Prostate gland (tissue), 2 donors: ENCODE measurements around the gene TMEM242. TPM values are rescaled to one million over a fixed set of nuclear protein-coding genes. Genes with fewer than 3 reads are reported as not detected.
A peak's percentile ranks its signal among the peaks of the same experiment; 100 is the strongest.

Experiments used
- DNase-seq: peaks from one replicate; pipeline ENCODE4 v3.0.0-alpha.2; 2019; ENCODE audit warnings: low spot score
- H3K27ac ChIP-seq, 2 donors: fragments of 200-600 bp; sonication (generic); 2 replicates each; pipeline ENCODE4 v1.5.1; 2017 to 2019
- H3K27me3 ChIP-seq: fragments of 200-600 bp; sonication (generic); replicated peaks from 2 replicates; pipeline ENCODE4 v1.5.1; 2019; ENCODE audit not compliant: insufficient read depth
- H3K36me3 ChIP-seq, 2 donors: fragments of 200-600 bp; sonication (generic); 1 replicate in 1 of 2; 2 replicates in 1 of 2; pipeline versions ENCODE4 v1.5.1 to v1.8.1; 2017 to 2019
- H3K4me1 ChIP-seq: fragments of 200-600 bp; sonication (generic); replicated peaks from 2 replicates; pipeline ENCODE4 v1.5.1; 2019
- H3K4me3 ChIP-seq, 2 donors: fragments of 200-600 bp; sonication (generic); 2 replicates each; pipeline ENCODE4 v1.5.1; 2017 to 2019
- H3K9me3 ChIP-seq: fragments of 200-600 bp; sonication (generic); 2 replicates; pipeline ENCODE4 v1.5.1; 2017
- CTCF ChIP-seq, 4 experiments: fragments of 200-600 bp in 2 of 4; fragments of 450-650 bp in 2 of 4; sonication (generic) in 2 of 4; IDR thresholded peaks; 1 replicate in 3 of 4; 2 replicates in 1 of 4; pipeline ENCODE4 v1.5.1; 2016 to 2019; ENCODE audit warnings: antibody characterized with exemption in 4 of 4, mild to moderate bottlenecking in 2 of 4, moderate library complexity in 2 of 4
- POLR2A ChIP-seq: fragments of 450-650 bp; IDR thresholded peaks from one replicate; pipeline ENCODE4 v1.6.1; 2016; ENCODE audit warnings: antibody characterized with exemption, mild to moderate bottlenecking
- POLR2AphosphoS5 ChIP-seq: sonication (generic); formaldehyde crosslinking; IDR thresholded peaks from one replicate; pipeline ENCODE4 v1.6.1; 2017; ENCODE audit warnings: antibody characterized with exemption
- whole genome bisulfite sequencing: methylation state at CpG from one replicate; pipeline ENCODE4 v1.1.5; 2018; 5-methylcytosine and 5-hydroxymethylcytosine counted together
- intact Hi-C: fragments of 100-400 bp; cut with DNase I; formaldehyde crosslinking; loops from one replicate; pipeline ENCODE4 v1.14.2; 2022
- total RNA-seq, 2 donors: library from RNA; depleted of rRNA; stranded (reverse); fragments of >200 nt; gene quantifications; one replicate each; pipeline ENCODE4 v1.1.0, GENCODE V29; 2016

Gene TMEM242
- total RNA-seq, 2 donors from 2014 or later = 6.4 to 8.5 TPM

- H3K36me3 ChIP-seq = no peaks in the 10 kb centered on the region
- H3K27ac ChIP-seq = no peak overlapping the region
- no peaks in the 10 kb centered on the region for H3K9me3 ChIP-seq
- 81% methylated on average over 5 of the region's 5 CpGs for whole genome bisulfite sequencing
- intact Hi-C loops = loop anchor here (10.0 kb wide), 1 partner anchor 747 kb away; no protein-coding TSS in a partner anchor
- no peak overlapping the region for H3K4me3 ChIP-seq
- H3K4me1 ChIP-seq = no peaks in the 10 kb centered on the region
- no peaks in the 10 kb centered on the region for H3K27me3 ChIP-seq
- no peak for TF ChIP-seq POLR2AphosphoS5
- no peak for TF ChIP-seq CTCF (IDR thresholded peaks at IDR 0.05)
- TF ChIP-seq POLR2A = no peak
- DNase-seq = no peak
These were observed 4.9 kb upstream of the TMEM242 start for GRCh38 chr6:157328108-157328692.

- no peak overlapping the region for H3K4me3 ChIP-seq
- TF ChIP-seq POLR2AphosphoS5 = no peak
- TF ChIP-seq POLR2A = no peak
- no peak for TF ChIP-seq CTCF (IDR thresholded peaks at IDR 0.05)
- 13% methylated on average over 6 of the region's 6 CpGs for WGBS
- no peaks in the 10 kb centered on the region for H3K36me3 ChIP-seq
- H3K27me3 ChIP-seq = no peaks in the 10 kb centered on the region
- H3K9me3 ChIP-seq = no peaks in the 10 kb centered on the region
- H3K27ac ChIP-seq = no peak overlapping the region
- DNase-seq = no peak
- intact Hi-C loops = loop anchor here (10.0 kb wide), 1 partner anchor 748 kb away; no protein-coding TSS in a partner anchor
- no peaks in the 10 kb centered on the region for H3K4me1 ChIP-seq
These were observed 3.7 kb upstream of the TMEM242 start for GRCh38 chr6:157326979-157327378.

- H3K9me3 ChIP-seq = no peaks in the 10 kb centered on the region
- H3K4me1 ChIP-seq = no peaks in the 10 kb centered on the region
- no peak overlapping the region for H3K4me3 ChIP-seq
- WGBS = 66% methylated on average over 9 of the region's 9 CpGs
- intact Hi-C loops = loop anchor here (10.0 kb wide), 1 partner anchor 750 kb away; no protein-coding TSS in a partner anchor
- TF ChIP-seq POLR2AphosphoS5 (no peak), CTCF (IDR thresholded peaks at IDR 0.05) (no peak), POLR2A (no peak)
- DNase-seq = no peak
- no peaks in the 10 kb centered on the region for H3K27me3 ChIP-seq
- H3K27ac ChIP-seq = no peak overlapping the region
- no peaks in the 10 kb centered on the region for H3K36me3 ChIP-seq
These were observed 1.9 kb upstream of the TMEM242 start for GRCh38 chr6:157325069-157325805.

GRCh38 chr6:157323966-157324300 is 614 bp upstream of the TMEM242 start:
- peak overlapping the region; percentile 83 to 92 for H3K27ac ChIP-seq
- H3K36me3 ChIP-seq = no peaks in the 10 kb centered on the region
- intact Hi-C loops = loop anchor here (5.0 to 10.0 kb wide), 3 partner anchors 58 to 751 kb away; partner anchors contain the start of gene ZDHHC14
- DNase-seq = peak; percentile 60
- no peak for TF ChIP-seq POLR2AphosphoS5
- peak; percentile 29 for TF ChIP-seq POLR2A
- peak in 2 of 4 experiments; percentile 6 to 11 for TF ChIP-seq CTCF (IDR thresholded peaks at IDR 0.05)
- peak overlapping the region; percentile 73 to 78 for H3K4me3 ChIP-seq
- WGBS = 0% methylated on average over 20 of the region's 20 CpGs
- H3K9me3 ChIP-seq = no peaks in the 10 kb centered on the region
- H3K27me3 ChIP-seq = no peaks in the 10 kb centered on the region
- H3K4me1 ChIP-seq = no peaks in the 10 kb centered on the region
